ENCODE data around the gene PMS1.
"Not testable (repeated sequence)": the region's sequence is repeated elsewhere in the genome, so short reads cannot be mapped to it uniquely, and the experiment has no call there.

Gene PMS1

DNA sequence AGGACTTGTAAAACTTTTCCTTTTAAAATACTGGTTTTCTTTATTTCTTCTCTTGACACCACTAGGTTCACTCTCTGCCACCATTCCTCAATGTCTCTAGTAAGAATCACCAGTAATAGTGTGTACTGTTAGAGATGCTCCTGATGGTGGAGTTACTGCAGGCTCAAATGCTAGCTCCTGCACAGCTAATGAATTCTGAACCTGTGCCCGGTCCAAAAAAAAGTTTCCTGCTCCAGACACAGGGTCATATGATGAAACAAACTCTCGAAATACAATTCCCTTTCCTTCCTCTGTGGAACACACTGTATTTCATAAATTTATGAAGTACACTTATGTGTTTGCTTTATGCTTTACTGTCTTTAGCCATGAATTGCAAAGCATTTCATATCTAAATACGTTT is 19.2 kb downstream of the PMS1 start:
- in situ Hi-C loops (cut with HindIII; ENCODE audit: low sequenced_read_pairs): no loop called here

DNA sequence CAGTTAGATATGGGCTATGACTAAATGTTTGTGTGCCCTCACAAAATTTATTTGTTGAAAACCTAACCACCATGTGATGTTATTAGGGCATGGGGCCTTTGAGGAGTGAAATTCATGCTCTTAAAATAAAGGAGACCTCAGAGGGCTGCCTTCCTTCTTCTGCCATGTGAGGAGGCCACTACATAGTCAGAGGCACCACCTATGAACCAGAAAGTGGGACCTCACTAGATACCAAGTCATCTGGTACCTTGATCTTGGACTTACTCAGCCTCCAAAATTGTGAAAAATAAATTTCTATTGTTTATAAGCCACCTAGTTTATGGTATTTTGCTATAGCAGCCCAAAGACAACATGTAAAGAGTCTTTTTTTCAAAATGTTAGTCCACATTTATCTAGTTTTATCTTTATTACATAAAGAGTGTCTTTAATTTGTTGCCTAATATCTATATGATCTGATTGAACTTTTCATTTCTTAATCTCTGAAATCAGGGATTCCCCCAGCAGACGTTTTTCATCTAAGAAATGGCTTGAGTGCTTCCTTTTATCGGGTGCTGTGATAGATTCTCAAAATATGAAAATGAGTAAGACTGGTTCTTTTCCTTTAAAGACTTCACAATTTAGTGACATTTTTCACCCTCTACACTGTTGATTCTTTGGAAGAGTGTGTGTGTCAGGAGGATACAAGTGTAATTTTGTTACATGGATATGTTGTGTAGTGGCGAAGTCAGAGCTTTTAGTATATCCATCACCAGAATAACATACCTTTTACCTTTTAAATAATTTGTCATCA is 34.2 kb downstream of the PMS1 start:
- in situ Hi-C loops (cut with HindIII; ENCODE audit: low sequenced_read_pairs): no loop called here

DNA sequence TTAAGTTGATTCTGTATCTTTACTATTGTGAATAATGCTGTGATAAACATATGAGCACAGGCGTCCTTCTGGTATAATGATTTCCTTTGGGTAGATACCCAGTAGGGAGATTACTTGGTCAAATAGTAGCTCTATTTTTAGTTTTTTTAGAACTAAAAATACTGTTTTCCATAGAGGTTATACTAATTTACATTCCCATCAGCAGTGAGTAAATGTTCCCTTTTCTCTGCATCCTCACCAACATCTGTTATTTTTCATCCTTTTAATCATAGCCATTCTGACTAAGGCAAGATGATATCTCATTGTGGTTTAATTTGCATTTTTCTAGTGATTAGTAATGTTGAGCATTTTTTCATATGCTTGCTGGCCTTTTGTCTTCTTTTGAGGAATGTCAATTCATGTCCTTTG is 35.1 kb downstream of the PMS1 start:
- in situ Hi-C loops (cut with HindIII; ENCODE audit: low sequenced_read_pairs): no loop called here

DNA sequence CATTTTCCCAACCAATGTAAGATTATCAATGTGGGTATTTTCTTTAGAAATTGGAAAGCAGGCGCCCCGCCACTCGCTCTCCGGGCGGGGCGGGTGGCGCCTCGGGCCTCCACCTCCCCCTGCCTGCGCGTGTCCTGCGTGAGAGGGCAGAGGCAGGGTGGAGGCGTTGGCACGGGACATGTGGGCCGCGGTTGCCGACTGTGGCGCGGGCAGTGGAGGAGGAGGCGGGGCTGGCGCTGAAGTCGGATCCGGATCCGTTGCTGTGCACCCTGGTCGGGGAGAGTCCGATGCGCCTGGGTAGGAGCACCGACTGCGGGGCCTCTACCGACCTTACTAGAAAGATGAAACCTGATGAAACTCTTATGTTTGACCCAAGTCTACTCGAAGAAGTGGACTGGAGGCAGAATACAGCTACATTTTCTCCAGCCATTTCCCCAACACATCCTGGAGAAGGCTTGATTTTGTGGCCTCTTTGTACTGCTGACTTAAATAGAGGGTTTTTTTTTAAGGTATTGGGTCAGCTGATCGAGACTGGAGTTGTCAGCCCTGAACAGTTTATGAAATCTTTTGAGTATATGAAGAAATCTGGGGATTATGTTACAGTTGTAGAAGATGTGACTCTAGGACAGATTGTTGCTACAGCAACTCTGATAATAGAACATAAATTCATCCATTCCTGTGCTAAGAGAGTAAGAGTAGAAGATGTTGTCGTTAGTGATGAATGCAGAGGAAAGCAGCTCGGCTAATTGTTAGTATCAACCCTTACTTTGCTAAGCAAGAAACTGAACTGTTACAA is 37.9 kb downstream of the PMS1 start:
- in situ Hi-C loops (cut with HindIII; ENCODE audit: low sequenced_read_pairs): no loop called here

DNA sequence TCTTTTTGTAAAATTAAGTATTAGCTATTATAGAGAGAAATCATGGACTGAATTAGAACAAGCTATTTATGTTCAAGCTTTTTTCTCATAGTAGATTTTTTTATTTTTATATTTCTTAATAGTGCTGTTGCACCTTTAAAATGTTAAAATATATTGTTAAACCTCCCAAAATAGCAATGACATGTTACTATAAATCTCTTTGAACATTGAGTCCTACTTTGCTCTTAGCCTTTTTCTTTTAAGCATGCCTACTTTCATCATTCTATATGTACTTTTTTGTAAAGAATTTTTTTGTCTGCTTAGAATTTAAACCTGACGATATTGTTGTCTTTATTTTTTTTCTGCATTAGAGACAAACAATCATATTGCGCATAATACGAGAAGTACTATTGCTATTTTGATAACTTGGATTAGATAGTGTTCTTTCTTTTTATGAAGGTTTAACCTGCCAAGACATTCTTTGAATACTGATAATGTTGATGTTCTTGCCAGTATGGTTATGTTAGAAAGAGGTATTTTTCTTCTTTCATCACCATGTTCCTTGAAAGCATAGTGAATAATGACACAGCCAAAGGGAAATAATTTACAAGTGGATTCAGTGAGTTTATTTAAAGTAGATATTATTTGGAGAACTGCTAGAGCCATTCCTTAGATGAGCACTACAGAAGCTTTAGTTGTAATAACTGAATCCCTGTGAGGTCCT is 40.6 kb downstream of the PMS1 start:
- in situ Hi-C loops (cut with HindIII; ENCODE audit: low sequenced_read_pairs): no loop called here

DNA sequence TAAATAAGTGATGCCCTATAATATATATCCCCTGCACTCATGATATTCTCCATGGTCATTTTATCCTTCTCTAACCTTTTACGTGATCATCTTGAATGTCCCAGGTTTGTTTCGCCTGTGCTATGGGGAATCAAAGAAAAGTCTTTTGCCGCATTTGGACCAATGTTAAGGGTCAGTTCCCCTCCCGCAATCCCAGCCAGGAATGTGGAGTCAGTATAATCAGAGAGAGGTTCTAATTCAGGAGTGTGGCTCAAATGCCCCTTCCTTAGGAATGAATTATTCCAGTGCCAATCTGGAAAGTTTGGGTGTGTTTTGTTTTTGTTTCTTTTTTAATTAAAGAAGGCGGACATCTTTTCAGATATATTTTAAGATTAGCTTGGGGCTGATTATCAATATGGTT is 41.8 kb downstream of the PMS1 start:
- in situ Hi-C loops (cut with HindIII; ENCODE audit: low sequenced_read_pairs): no loop called here

DNA sequence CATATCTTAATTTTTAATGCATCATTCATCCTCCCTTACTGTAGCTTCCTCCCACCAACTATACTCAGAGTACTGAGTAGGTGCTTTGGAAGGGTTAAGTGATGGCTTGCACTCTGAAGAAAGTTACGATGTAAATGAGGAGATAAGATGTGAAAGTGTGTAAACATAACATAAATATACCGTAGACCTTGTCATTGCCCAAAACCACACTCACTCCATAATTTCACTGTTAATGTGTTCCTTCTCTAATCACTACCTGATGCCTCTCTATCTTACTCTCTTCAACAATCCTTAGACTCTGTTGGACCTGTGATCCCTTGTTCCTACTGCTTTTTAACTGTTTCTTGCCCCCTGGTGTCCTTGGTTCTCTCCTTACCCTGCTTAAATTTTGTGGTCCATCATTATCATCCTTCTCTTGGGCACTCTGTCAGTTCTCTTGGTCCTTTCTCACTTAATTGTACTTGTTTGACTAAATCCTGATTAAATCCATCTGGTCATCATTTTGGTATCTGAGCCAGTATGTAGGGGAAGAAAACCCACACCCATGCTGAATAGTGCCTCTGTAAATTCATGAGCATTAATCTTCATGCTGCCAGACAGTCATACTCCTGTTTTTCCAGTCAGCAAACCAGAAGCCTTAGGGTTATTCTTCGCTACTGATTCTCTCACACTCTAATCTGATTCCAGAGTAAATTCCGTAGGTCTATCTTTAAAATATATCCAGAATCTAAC is 45.0 kb downstream of the PMS1 start:
- in situ Hi-C loops (cut with HindIII; ENCODE audit: low sequenced_read_pairs): no loop called here

DNA sequence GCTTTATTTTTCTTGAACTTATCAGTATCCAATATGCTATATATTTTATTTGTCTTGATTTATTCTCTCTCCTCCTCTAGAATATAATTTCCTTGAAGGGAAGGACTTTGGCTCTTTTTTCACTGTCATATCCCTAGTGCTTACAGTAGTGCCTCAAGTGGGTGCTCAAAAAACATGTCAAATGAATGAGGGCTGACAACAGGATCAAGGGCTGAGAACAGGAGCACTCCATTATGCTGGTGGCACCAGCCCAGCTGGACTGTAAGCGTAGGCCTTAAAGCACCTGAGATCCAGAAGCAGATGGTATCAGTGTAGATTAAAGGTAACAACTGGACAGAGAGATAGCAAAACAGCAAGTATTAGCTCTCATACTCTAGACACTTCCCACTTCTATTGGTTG is 46.3 kb downstream of the PMS1 start:
- in situ Hi-C loops (cut with HindIII; ENCODE audit: low sequenced_read_pairs): no loop called here

DNA sequence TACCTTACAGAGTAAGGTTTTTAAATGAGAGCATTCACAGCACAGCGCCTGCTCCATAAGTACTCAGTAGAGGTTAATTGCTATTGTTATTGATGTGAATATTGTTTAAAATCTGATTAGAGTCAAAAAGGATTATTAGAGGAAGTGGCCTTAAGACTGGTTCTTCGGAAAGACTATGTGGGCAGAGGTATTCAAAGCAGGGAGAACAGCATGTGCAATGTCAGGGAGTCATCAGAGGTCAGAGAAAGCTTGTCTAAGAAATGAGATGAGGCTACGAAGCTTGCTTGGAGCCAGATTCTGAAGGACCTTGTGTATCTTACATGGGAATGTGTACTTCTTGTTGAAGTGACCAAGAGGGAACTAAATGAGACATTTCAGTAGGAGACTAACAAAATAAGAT is 49.8 kb downstream of the PMS1 start:
- in situ Hi-C loops (cut with HindIII; ENCODE audit: low sequenced_read_pairs): no loop called here

DNA sequence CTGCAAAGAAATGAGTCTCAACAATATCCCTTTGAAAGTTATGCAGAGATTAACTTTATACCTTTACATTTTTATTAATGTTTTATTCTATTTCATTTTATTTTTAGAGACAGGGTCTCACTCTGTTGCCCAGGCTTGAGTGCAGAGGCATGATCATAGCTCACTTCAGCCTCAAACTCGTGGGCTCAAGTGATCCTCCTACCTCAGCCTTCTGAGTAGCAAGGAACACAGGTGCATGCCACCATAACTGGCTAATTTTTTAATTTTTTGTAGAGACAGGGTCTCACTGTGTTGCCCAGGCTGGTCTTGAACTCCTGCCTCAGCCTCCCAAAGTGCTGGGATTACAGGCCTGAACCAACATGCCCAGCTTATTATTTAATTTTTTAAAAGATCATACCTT is 50.4 kb downstream of the PMS1 start:
- in situ Hi-C loops (cut with HindIII; ENCODE audit: low sequenced_read_pairs): not testable (repeated sequence)

DNA sequence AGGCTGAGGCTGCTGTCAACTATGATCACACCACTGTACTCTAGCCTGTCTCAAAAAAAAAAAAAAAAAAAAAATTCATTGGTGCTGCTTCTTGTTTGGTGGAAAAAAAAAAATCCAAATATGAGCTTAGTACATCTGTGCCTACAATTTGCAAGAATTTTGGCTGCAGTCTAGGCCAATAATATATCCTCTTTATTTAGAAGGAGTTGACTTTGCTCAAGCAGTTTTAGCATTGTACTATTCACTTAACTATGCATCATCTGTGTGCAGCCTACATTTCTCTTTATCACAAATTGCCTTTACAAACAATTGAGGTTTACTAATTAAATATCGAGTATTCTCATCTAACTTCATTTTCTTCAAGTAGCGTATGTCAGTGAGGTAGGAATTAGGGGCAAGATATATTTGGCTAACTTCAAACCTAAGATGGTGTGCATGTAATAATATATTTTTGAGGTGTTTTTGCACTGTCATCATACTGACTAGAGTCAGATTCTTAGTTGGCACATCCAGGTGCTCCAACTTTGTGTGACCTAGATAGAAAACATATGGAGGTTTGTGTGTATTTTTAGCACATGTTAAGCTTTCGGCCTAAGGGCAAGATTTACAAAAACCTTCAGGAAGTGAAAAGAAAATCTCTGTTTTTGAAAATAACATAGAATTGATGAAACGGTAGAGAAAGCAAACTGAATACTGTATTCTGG is 51.8 kb downstream of the PMS1 start:
- in situ Hi-C loops (cut with HindIII; ENCODE audit: low sequenced_read_pairs): no loop called here

DNA sequence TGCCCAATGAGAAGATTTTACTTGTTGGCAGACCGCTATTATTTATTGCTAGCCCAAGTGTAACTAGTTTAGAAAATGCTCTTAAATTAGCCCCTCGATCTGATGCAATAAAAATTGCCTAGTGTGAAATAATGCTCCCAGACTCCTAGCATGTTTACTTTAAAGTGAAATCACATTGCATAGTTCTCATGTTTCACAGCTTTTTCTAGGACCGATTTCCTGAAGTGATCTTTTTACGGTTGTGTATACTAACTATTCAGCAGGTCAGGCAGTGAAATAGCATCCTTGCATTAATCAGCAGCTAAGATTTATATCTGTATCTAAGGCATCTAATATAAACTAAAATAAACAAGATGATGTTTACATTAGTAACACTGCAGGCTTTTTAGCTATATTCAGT is 52.4 kb downstream of the PMS1 start:
- in situ Hi-C loops (cut with HindIII; ENCODE audit: low sequenced_read_pairs): no loop called here

DNA sequence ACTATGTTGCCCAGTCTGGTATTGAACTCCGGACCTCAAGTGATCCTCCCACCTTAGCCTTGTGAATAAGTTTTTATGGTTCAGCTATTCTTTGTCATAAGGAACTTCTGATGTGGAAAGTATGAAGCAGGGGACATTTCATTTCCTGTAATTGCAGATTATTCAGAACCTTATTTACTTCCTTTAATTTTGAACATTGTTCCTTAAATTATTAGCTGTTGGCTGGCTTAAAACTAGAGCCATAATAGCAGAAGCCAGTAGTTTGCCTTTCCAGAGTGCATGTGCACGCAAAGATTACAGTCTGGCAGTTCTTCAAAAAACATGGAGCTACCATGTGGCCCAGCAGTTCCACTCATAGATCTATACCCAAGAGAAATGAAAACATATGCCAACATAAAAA is 53.1 kb downstream of the PMS1 start:
- in situ Hi-C loops (cut with HindIII; ENCODE audit: low sequenced_read_pairs): no loop called here

DNA sequence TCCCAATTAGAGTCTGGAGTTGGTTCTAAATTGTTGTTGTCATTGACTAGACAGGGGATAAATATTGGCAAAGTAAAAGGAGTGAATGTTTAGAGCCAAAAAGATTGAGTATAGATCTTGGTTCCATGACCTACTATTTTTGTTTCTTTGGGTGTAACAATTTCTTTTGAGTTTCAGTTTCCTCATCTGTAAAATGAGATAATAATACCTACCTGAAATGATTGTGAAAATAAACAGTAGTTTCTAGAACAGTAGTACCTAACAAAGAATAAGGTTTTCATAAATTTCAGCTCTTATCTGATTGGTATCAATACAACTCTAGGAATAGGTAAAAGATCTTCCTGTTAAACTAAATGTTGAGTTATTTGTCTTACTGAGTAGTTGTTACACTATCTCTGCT is 56.8 kb downstream of the PMS1 start:
- in situ Hi-C loops (cut with HindIII; ENCODE audit: low sequenced_read_pairs): no loop called here

DNA sequence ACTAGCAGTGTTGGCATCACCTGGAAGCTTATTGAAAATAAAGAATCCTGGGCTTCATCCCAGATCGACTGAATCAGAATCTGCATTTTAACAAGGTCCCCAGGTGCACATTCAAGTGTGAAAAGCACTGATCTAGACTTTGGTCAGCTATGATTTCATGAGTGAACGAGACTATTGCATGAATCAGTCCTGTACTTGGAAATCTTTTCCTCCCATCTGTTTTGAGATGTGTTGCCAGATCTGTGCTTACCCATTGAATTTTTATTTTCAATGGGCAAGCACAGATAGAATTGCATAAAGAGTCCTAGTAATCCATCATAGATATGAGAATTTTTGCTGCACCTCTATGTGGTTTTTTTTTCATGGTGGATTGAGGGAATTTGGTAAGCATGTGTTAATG is 64.0 kb downstream of the PMS1 start:
- in situ Hi-C loops (cut with HindIII; ENCODE audit: low sequenced_read_pairs): no loop called here

DNA sequence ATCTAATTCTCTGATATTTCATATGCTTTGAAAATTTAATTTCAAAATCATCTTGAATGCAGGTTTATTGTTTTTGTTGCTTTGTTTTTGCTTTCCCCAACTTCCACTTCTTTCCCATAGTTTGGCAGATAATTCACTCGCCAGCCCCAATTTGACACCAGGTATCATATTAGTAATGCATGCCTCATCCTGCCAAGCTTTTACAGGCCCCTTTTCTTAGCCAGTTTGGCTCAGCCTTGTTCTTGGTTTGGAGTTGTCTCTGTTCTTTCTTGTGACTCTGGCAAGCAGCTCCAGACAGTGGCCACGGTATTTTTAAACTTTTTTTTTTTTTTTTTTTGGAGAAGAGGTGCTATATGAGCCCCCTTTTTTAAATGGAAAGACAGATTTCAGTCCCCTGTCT is 65.3 kb downstream of the PMS1 start:
- in situ Hi-C loops (cut with HindIII; ENCODE audit: low sequenced_read_pairs): no loop called here

DNA sequence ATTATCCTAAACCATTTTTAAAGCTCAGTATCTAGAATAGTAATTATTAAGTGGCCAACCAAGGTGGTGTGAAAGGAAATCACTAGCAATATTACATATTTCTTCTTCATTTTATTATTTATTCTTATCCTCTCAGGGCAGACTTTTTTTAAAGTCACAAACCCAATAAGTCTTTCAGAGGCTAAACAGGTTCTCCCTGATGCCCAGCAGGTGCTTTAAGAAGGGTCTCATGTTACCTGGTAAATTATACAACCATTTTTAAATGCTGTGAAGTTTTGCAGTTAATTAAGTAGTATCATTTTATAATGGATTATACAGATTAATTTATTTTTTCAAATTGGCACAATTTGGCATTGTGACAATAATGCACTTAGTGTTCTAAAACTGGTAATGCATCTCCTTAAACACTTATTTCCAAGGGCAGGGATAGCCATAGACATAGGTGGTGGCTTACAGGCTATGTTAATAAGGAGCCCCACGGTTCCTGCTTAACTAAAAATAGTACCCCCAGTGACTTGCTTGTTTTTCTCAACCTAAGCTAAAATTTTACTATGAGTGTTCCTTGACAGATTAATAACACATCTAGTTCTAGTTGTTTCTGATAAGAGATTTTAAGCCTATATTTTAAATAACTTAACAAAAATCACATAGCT is 67.0 kb downstream of the PMS1 start:
- in situ Hi-C loops (cut with HindIII; ENCODE audit: low sequenced_read_pairs): no loop called here

DNA sequence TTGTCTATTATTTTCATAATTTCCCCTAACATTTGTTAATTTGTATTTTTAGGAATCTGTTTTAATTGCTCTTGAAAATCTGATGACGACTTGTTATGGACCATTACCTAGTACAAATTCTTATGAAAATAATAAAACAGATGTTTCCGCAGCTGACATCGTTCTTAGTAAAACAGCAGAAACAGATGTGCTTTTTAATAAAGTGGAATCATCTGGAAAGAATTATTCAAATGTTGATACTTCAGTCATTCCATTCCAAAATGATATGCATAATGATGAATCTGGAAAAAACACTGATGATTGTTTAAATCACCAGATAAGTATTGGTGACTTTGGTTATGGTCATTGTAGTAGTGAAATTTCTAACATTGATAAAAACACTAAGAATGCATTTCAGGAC is 69.9 kb downstream of the PMS1 start:
- in situ Hi-C loops (cut with HindIII; ENCODE audit: low sequenced_read_pairs): no loop called here

DNA sequence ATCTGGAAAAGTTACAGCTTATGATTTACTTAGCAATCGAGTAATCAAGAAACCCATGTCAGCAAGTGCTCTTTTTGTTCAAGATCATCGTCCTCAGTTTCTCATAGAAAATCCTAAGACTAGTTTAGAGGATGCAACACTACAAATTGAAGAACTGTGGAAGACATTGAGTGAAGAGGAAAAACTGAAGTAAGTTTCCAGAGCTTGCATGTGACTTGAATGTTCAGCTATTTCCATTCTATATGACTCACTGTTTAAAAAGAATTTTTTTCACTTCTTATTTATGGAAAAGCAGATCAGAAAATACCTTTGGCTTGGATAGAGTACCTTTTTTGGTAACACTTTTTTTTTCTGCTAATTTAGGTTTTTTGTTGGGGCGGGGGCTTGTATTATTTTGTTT is 70.7 kb downstream of the PMS1 start:
- in situ Hi-C loops (cut with HindIII; ENCODE audit: low sequenced_read_pairs): no loop called here

DNA sequence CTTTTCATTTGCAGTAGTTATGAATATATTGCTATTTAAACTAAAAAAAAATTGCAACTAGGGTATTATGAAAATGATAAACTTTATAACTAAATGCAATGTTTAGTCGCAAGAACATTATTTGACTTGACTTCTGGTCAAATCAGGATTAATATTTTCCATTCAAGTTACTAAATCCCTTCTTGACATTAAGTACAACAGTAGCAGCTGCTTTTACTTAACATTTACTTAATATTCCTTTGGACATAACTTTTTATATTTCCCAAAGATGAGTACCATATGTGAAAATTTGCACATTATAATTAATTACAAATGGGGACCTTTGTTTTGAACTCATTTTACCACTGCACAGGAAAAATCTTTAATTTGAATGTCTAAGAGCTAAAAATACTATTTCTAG is 74.0 kb downstream of the PMS1 start:
- in situ Hi-C loops (cut with HindIII; ENCODE audit: low sequenced_read_pairs): no loop called here

All from endothelial cell of hepatic sinusoid (primary cell).